Measurements from ENCODE around the gene PXDN. TPM values are rescaled to one million over a fixed set of nuclear protein-coding genes. Genes with fewer than 3 reads are reported as not detected.

PXDN gene
- total RNA-seq, 1 donor from 2014 or later, result 150 TPM

GRCh38 chr2:1594373-1595171 lies 149.7 kb downstream of the PXDN start:
- no peak for DNase-seq (ENCODE audit: extremely low spot score, unreplicated experiment)
- Mint-ChIP-seq H3K9me3 (no peaks in the 10 kb centered on the region), H3K36me3 (no peaks in the 10 kb centered on the region), H3K27ac (no peak overlapping the region), H3K4me3 (no peak overlapping the region), H3K4me1 (ENCODE audit: unreplicated experiment) (peaks cover 22% of the 10 kb centered on the region), H3K27me3 (peaks cover 11% of the 10 kb centered on the region)
- TF ChIP-seq CTCF (conservative IDR thresholded peaks at IDR 0.05), result no peak

- H3K4me1 Mint-ChIP-seq (ENCODE audit: unreplicated experiment), result peaks cover 22% of the 10 kb centered on the region
- H3K4me3 Mint-ChIP-seq, result no peak overlapping the region
These were observed 150.3 kb downstream of the PXDN start for GRCh38 chr2:1594123-1594372.

GRCh38 chr2:1593371-1594122 lies 150.8 kb downstream of the PXDN start:
- H3K27ac Mint-ChIP-seq, result no peak overlapping the region
- no peak for DNase-seq (ENCODE audit: extremely low spot score, unreplicated experiment)
- H3K4me3 Mint-ChIP-seq, result no peak overlapping the region
- H3K27me3 Mint-ChIP-seq, result peaks cover 12% of the 10 kb centered on the region
- TF ChIP-seq CTCF (conservative IDR thresholded peaks at IDR 0.05), result no peak
- H3K4me1 Mint-ChIP-seq (ENCODE audit: unreplicated experiment), result peaks cover 22% of the 10 kb centered on the region
- H3K9me3 Mint-ChIP-seq, result no peaks in the 10 kb centered on the region
- H3K36me3 Mint-ChIP-seq, result no peaks in the 10 kb centered on the region

More at GRCh38 chr2:1594123-1594372, 150.3 kb downstream of the PXDN start:
- H3K27me3 Mint-ChIP-seq, result peaks cover 12% of the 10 kb centered on the region
- no peak overlapping the region for H3K27ac Mint-ChIP-seq
- no peaks in the 10 kb centered on the region for H3K9me3 Mint-ChIP-seq
- no peak for TF ChIP-seq CTCF (conservative IDR thresholded peaks at IDR 0.05)
- no peaks in the 10 kb centered on the region for H3K36me3 Mint-ChIP-seq
- no peak for DNase-seq (ENCODE audit: extremely low spot score, unreplicated experiment)

GRCh38 chr2:1591978-1592907 lies 152.1 kb downstream of the PXDN start:
- TF ChIP-seq CTCF (conservative IDR thresholded peaks at IDR 0.05), result peak; percentile 71
- Mint-ChIP-seq H3K27me3 (peaks cover 12% of the 10 kb centered on the region), H3K27ac (no peak overlapping the region), H3K9me3 (no peaks in the 10 kb centered on the region), H3K4me1 (ENCODE audit: unreplicated experiment) (peaks cover 22% of the 10 kb centered on the region), H3K36me3 (no peaks in the 10 kb centered on the region), H3K4me3 (no peak overlapping the region)
- DNase-seq (ENCODE audit: extremely low spot score, unreplicated experiment), result no peak

GRCh38 chr2:1591461-1591770 lies 152.9 kb downstream of the PXDN start:
- DNase-seq (ENCODE audit: extremely low spot score, unreplicated experiment), result no peak
- H3K36me3 Mint-ChIP-seq, result no peaks in the 10 kb centered on the region
- peaks cover 22% of the 10 kb centered on the region for H3K4me1 Mint-ChIP-seq (ENCODE audit: unreplicated experiment)
- H3K9me3 Mint-ChIP-seq, result no peaks in the 10 kb centered on the region
- no peak overlapping the region for H3K4me3 Mint-ChIP-seq
- H3K27ac Mint-ChIP-seq, result peak overlapping the region; percentile 19
- no peak for TF ChIP-seq CTCF (conservative IDR thresholded peaks at IDR 0.05)
- peaks cover 12% of the 10 kb centered on the region for H3K27me3 Mint-ChIP-seq

Measured in type B pancreatic cell (in vitro differentiated cells).